Neural crest cell (in vitro differentiated cells): ENCODE data around the gene FLCN. TPM values are rescaled to one million over a fixed set of nuclear protein-coding genes. Genes with fewer than 3 reads are reported as not detected.
"Not testable (repeated sequence)": the region's sequence is repeated elsewhere in the genome, so short reads cannot be mapped to it uniquely, and the experiment has no call there.

Source experiments
- DNase-seq: peaks from one replicate; pipeline ENCODE4 v3.0.0; 2021; ENCODE audit warnings: low read depth, mixed read lengths, low spot score
- H3K27ac Mint-ChIP-seq: one replicate; pipeline ENCODE4 v1.8.0; 2021; ENCODE audit warnings: mild to moderate bottlenecking, mixed read lengths; ENCODE audit not compliant: unreplicated experiment
- H3K27me3 Mint-ChIP-seq: 2 replicates; pipeline ENCODE4 v1.8.0; 2021; ENCODE audit warnings: low read depth, mild to moderate bottlenecking, mixed read lengths
- H3K36me3 Mint-ChIP-seq: 2 replicates; pipeline ENCODE4 v1.8.0; 2021; ENCODE audit warnings: low read depth, mild to moderate bottlenecking, mixed read lengths
- H3K4me1 Mint-ChIP-seq: 2 replicates; pipeline ENCODE4 v1.8.0; 2021; ENCODE audit warnings: mixed read lengths
- H3K4me3 Mint-ChIP-seq: one replicate; pipeline ENCODE4 v1.8.0; 2021; ENCODE audit warnings: mild to moderate bottlenecking, mixed read lengths
- H3K9me3 Mint-ChIP-seq: 2 replicates; pipeline ENCODE4 v1.8.0; 2021; ENCODE audit warnings: mixed read lengths
- CTCF ChIP-seq: fragments of 200-600 bp; sonication (generic); conservative IDR thresholded peaks from 2 replicates; pipeline ENCODE4 v1.5.0; 2021; ENCODE audit warnings: antibody characterized with exemption, mild to moderate bottlenecking
- total RNA-seq: library from RNA; stranded (reverse); gene quantifications from 2 replicates; pipeline ENCODE4 v1.2.1, GENCODE V29; 2021

The FLCN gene
- total RNA-seq, 1 donor from 2014 or later = 38.7 TPM

GRCh38 chr17:17201907-17202306 is 35.1 kb downstream of the FLCN start:
- Mint-ChIP-seq H3K4me3 (no peak overlapping the region), H3K27me3 (no peaks in the 10 kb centered on the region), H3K4me1 (peaks cover 32% of the 10 kb centered on the region), H3K27ac (no peak overlapping the region), H3K9me3 (no peaks in the 10 kb centered on the region), H3K36me3 (no peaks in the 10 kb centered on the region)
- DNase-seq = no peak
- no peak for TF ChIP-seq CTCF

DNA sequence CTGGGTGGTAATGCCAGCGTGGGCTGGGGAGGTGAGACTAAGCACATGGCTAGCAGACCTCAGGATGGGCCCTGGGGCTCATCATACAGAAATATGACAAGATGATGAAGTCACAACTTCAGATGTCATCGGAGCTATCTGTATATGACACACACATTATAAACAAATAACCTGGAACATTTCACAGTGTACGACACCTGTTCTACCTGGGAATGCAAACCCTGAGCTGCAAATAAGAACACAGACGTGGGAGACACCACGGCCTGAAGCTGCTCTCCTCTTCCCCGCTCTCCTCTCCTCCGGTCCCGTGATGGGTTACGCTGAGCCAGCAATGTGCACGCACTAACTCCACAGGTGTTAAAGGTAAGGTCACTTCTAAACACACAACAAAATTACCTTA is 35.7 kb downstream of the FLCN start:
- no peaks in the 10 kb centered on the region for H3K27me3 Mint-ChIP-seq
- H3K4me1 Mint-ChIP-seq = peaks cover 32% of the 10 kb centered on the region
- no peak for TF ChIP-seq CTCF
- no peaks in the 10 kb centered on the region for H3K9me3 Mint-ChIP-seq
- DNase-seq = no peak
- H3K36me3 Mint-ChIP-seq = no peaks in the 10 kb centered on the region
- H3K4me3 Mint-ChIP-seq = no peak overlapping the region
- H3K27ac Mint-ChIP-seq = no peak overlapping the region

DNA sequence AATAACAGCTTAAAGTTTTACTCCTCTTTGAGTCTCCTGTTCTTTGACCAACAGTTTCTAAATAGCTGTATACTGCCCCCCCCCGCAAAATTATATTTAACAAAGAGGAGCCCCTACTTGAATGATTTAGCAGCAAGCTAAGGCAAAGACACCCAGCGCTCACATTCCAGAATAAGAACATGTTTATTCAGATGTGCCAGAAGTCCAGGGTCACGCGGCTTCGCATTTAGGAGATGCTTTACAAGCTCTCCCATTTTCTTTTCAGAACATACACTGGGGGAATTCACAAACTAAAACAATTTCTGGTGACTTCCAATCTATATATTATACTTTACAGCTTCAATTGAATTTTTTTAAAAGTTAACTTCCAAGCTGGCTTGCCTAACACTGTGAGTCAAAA is 36.1 kb downstream of the FLCN start:
- Mint-ChIP-seq H3K36me3 (no peaks in the 10 kb centered on the region), H3K4me1 (peaks cover 32% of the 10 kb centered on the region), H3K4me3 (no peak overlapping the region), H3K9me3 (no peaks in the 10 kb centered on the region), H3K27ac (no peak overlapping the region), H3K27me3 (no peaks in the 10 kb centered on the region)
- DNase-seq = no peak
- TF ChIP-seq CTCF = no peak

- Mint-ChIP-seq H3K27ac (peak overlapping the region; percentile 2), H3K9me3 (no peaks in the 10 kb centered on the region), H3K4me1 (peaks cover 32% of the 10 kb centered on the region), H3K36me3 (no peaks in the 10 kb centered on the region), H3K27me3 (no peaks in the 10 kb centered on the region), H3K4me3 (peak overlapping the region; percentile 7)
- DNase-seq = no peak
- no peak for TF ChIP-seq CTCF
Observed at GRCh38 chr17:17200311-17200710, 36.7 kb downstream of the FLCN start.

- H3K36me3 Mint-ChIP-seq = no peaks in the 10 kb centered on the region
- H3K4me1 Mint-ChIP-seq = peaks cover 24% of the 10 kb centered on the region
- no peaks in the 10 kb centered on the region for H3K9me3 Mint-ChIP-seq
- no peak for DNase-seq
- no peak overlapping the region for H3K27ac Mint-ChIP-seq
- no peak for TF ChIP-seq CTCF
- no peaks in the 10 kb centered on the region for H3K27me3 Mint-ChIP-seq
- H3K4me3 Mint-ChIP-seq = no peak overlapping the region
Observed at GRCh38 chr17:17198281-17198680, 38.7 kb downstream of the FLCN start.

- no peaks in the 10 kb centered on the region for H3K36me3 Mint-ChIP-seq
- DNase-seq = no peak
- H3K9me3 Mint-ChIP-seq = no peaks in the 10 kb centered on the region
- H3K4me1 Mint-ChIP-seq = peaks cover 28% of the 10 kb centered on the region
- H3K4me3 Mint-ChIP-seq = no peak overlapping the region
- no peak overlapping the region for H3K27ac Mint-ChIP-seq
- H3K27me3 Mint-ChIP-seq = no peaks in the 10 kb centered on the region
- no peak for TF ChIP-seq CTCF
Observed at GRCh38 chr17:17196776-17197175, 40.2 kb downstream of the FLCN start.

DNA sequence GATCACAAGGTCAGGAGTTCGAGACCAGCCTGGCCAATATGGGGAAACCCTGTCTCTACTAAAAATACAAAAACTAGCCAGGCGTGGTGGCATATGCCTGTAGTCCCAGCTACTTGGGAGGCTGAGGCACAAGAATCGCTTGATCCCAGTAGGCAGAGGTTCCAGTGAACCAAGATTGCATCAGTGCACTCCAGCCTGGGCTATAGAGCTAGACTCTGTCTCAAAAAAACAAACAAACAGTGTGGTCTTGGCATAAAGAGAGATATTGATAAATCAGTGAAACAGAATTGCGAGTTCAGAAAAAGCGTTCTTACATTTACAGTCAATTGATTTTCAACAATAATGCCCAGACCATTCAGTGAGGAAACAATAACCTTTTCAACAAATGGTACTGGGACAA is 41.5 kb downstream of the FLCN start:
- not testable (repeated sequence) for H3K36me3 Mint-ChIP-seq, DNase-seq, H3K27me3 Mint-ChIP-seq, H3K9me3 Mint-ChIP-seq, H3K27ac Mint-ChIP-seq, H3K4me3 Mint-ChIP-seq
- H3K4me1 Mint-ChIP-seq = peaks cover 20% of the 10 kb centered on the region
